Measurements from ENCODE around the gene UBE2E1.

Gene UBE2E1

GRCh38 chr3:23830869-23831484 lies 25.2 kb downstream of the UBE2E1 start:
- DNase-seq (ENCODE audit: extremely low spot score) = no peak
- ChIA-PET POLR2A (interaction anchor here (1.5 kb wide), 1 partner anchor 86 kb away, joined by 7 read pairs; the partner anchor contains the start of genes NKIRAS1 and RPL15), CTCF (interaction anchor here (0.5 kb wide), 1 partner anchor 316 kb away, joined by 5 read pairs; no protein-coding TSS in a partner anchor)
- no peak for TF ChIP-seq LEF1 (IDR thresholded peaks at IDR 0.05; ENCODE audit: borderline replicate concordance)

GRCh38 chr3:23831517-23832394 lies 26.0 kb downstream of the UBE2E1 start:
- DNase-seq (ENCODE audit: extremely low spot score) = no peak
- ChIA-PET CTCF (no interaction called here), POLR2A (interaction anchor here (1.5 kb wide), 1 partner anchor 85 kb away, joined by 7 read pairs; the partner anchor contains the start of genes NKIRAS1 and RPL15)
- TF ChIP-seq ELF4 (IDR thresholded peaks at IDR 0.05) (no peak), PKNOX1 (IDR thresholded peaks at IDR 0.05) (no peak), CTBP1 (IDR thresholded peaks at IDR 0.05; ENCODE audit: borderline replicate concordance) (no peak), BHLHE40 (IDR thresholded peaks at IDR 0.05; ENCODE audit: borderline replicate concordance) (no peak), FOXA1 (IDR thresholded peaks at IDR 0.05) (no peak), ZNF384 (IDR thresholded peaks at IDR 0.05) (no peak), SUZ12 (IDR thresholded peaks at IDR 0.05) (no peak), HDGF (IDR thresholded peaks at IDR 0.05; ENCODE audit: borderline replicate concordance) (no peak), LEF1 (IDR thresholded peaks at IDR 0.05; ENCODE audit: borderline replicate concordance) (no peak), SP1 (IDR thresholded peaks at IDR 0.05) (no peak), FOXK2 (IDR thresholded peaks at IDR 0.05) (no peak), L3MBTL2 (conservative IDR thresholded peaks at IDR 0.05) (no peak), ARNT (IDR thresholded peaks at IDR 0.05) (no peak), TARDBP (IDR thresholded peaks at IDR 0.05) (no peak), NFRKB (IDR thresholded peaks at IDR 0.05) (no peak), FOXM1 (IDR thresholded peaks at IDR 0.05; ENCODE audit: borderline replicate concordance) (no peak)

GRCh38 chr3:23832523-23832922 lies 26.8 kb downstream of the UBE2E1 start:
- TF ChIP-seq FOXM1 (IDR thresholded peaks at IDR 0.05; ENCODE audit: borderline replicate concordance) (no peak), PKNOX1 (IDR thresholded peaks at IDR 0.05) (no peak), FOXA1 (IDR thresholded peaks at IDR 0.05) (no peak), SP1 (IDR thresholded peaks at IDR 0.05) (no peak), NFRKB (IDR thresholded peaks at IDR 0.05) (no peak), ELF4 (IDR thresholded peaks at IDR 0.05) (no peak), CTBP1 (IDR thresholded peaks at IDR 0.05; ENCODE audit: borderline replicate concordance) (no peak), TARDBP (IDR thresholded peaks at IDR 0.05) (no peak), SUZ12 (IDR thresholded peaks at IDR 0.05) (no peak)
- ChIA-PET POLR2A (interaction anchor here (1.5 kb wide), 1 partner anchor 84 kb away, joined by 7 read pairs; the partner anchor contains the start of genes NKIRAS1 and RPL15), CTCF (no interaction called here)
- no peak for DNase-seq (ENCODE audit: extremely low spot score)

- TF ChIP-seq SP1 (IDR thresholded peaks at IDR 0.05) (no peak), BHLHE40 (IDR thresholded peaks at IDR 0.05; ENCODE audit: borderline replicate concordance) (no peak), CTBP1 (IDR thresholded peaks at IDR 0.05; ENCODE audit: borderline replicate concordance) (no peak), NFRKB (IDR thresholded peaks at IDR 0.05) (no peak), LEF1 (IDR thresholded peaks at IDR 0.05; ENCODE audit: borderline replicate concordance) (no peak), PKNOX1 (IDR thresholded peaks at IDR 0.05) (peak; percentile 29; the same call in 1 of the 2 replicates), FOXK2 (IDR thresholded peaks at IDR 0.05) (no peak)
- DNase-seq (ENCODE audit: extremely low spot score) = no peak
- CTCF ChIA-PET = interaction anchor here (0.7 to 1.6 kb wide), 11 partner anchors 8 to 46 kb away, joined by 3 to 6 read pairs (median 3); no protein-coding TSS in a partner anchor
- POLR2A ChIA-PET = interaction anchor here (1.2 kb wide), 1 partner anchor 83 kb away, joined by 9 read pairs; the partner anchor contains the start of genes NKIRAS1 and RPL15
Observed at GRCh38 chr3:23834082-23834870, 28.5 kb downstream of the UBE2E1 start.

- TF ChIP-seq FOXM1 (IDR thresholded peaks at IDR 0.05; ENCODE audit: borderline replicate concordance) (no peak), L3MBTL2 (conservative IDR thresholded peaks at IDR 0.05) (no peak)
- ChIA-PET CTCF (interaction anchor here (0.7 to 1.6 kb wide), 2 partner anchors 20 to 46 kb away, joined by 4 read pairs; no protein-coding TSS in a partner anchor), POLR2A (no interaction called here)
- no peak for DNase-seq (ENCODE audit: extremely low spot score)
Observed at GRCh38 chr3:23835087-23835486, 29.3 kb downstream of the UBE2E1 start.

- DNase-seq (ENCODE audit: extremely low spot score) = no peak
- POLR2A ChIA-PET = interaction anchor here (2.7 kb wide), 1 partner anchor 82 kb away, joined by 18 read pairs; the partner anchor contains the start of genes NKIRAS1 and RPL15
- TF ChIP-seq LEF1 (IDR thresholded peaks at IDR 0.05; ENCODE audit: borderline replicate concordance) (no peak), ARNT (IDR thresholded peaks at IDR 0.05) (no peak), FOXK2 (IDR thresholded peaks at IDR 0.05) (no peak), BHLHE40 (IDR thresholded peaks at IDR 0.05; ENCODE audit: borderline replicate concordance) (no peak), ELF4 (IDR thresholded peaks at IDR 0.05) (no peak), FOXA1 (IDR thresholded peaks at IDR 0.05) (no peak), SUZ12 (IDR thresholded peaks at IDR 0.05) (no peak), HDGF (IDR thresholded peaks at IDR 0.05; ENCODE audit: borderline replicate concordance) (no peak), NFRKB (IDR thresholded peaks at IDR 0.05) (no peak), L3MBTL2 (conservative IDR thresholded peaks at IDR 0.05) (no peak), ZNF384 (IDR thresholded peaks at IDR 0.05) (no peak)
- CTCF ChIA-PET = no interaction called here
Observed at GRCh38 chr3:23835802-23836201, 30.0 kb downstream of the UBE2E1 start.
